Measurements from ENCODE around the gene MAPKAP1.

- no peak for TF ChIP-seq CTCF (IDR thresholded peaks at IDR 0.05)
- TF ChIP-seq POLR2A (IDR thresholded peaks at IDR 0.05): no peak
Observed at GRCh38 chr9:125513303-125513667, 193.7 kb downstream of the MAPKAP1 start.
